Endothelial cell (in vitro differentiated cells): ENCODE measurements around the gene CPXM1. TPM values are rescaled to one million over a fixed set of nuclear protein-coding genes. Genes with fewer than 3 reads are reported as not detected.

Experiments used
- DNase-seq: peaks from one replicate; pipeline ENCODE4 v3.0.0; 2021; ENCODE audit warnings: low spot score
- H3K27ac Mint-ChIP-seq: one replicate; pipeline ENCODE4 v1.8.0; 2021; ENCODE audit warnings: mixed read lengths, inconsistent platforms; ENCODE audit not compliant: unreplicated experiment
- H3K27me3 Mint-ChIP-seq: one replicate; pipeline ENCODE4 v1.8.0; 2021; ENCODE audit warnings: mild to moderate bottlenecking, moderate library complexity, mixed read lengths, inconsistent platforms; ENCODE audit not compliant: unreplicated experiment
- H3K36me3 Mint-ChIP-seq: one replicate; pipeline ENCODE4 v1.8.0; 2021; ENCODE audit warnings: mild to moderate bottlenecking, low read depth, mixed read lengths, inconsistent platforms; ENCODE audit not compliant: unreplicated experiment
- H3K4me1 Mint-ChIP-seq: one replicate; pipeline ENCODE4 v1.8.0; 2021; ENCODE audit warnings: mild to moderate bottlenecking, mixed read lengths, inconsistent platforms; ENCODE audit not compliant: unreplicated experiment
- H3K4me3 Mint-ChIP-seq: one replicate; pipeline ENCODE4 v1.8.0; 2021; ENCODE audit warnings: mild to moderate bottlenecking, mixed read lengths, inconsistent platforms; ENCODE audit not compliant: unreplicated experiment
- H3K9me3 Mint-ChIP-seq: one replicate; pipeline ENCODE4 v1.8.0; 2021; ENCODE audit warnings: mixed read lengths, inconsistent platforms; ENCODE audit not compliant: unreplicated experiment
- total RNA-seq: library from RNA; stranded (reverse); fragmentation: NEBNext Ultra II Directional; extraction: Animal tissue kit (Norgen Biotek cat#: 25700); gene quantifications from one replicate; pipeline ENCODE4 v1.2.1, GENCODE V29; 2021; ENCODE audit not compliant: unreplicated experiment
- TF ChIP-seq, protein P1 (sequence below): fragments of 200-600 bp; sonication (generic); IDR thresholded peaks from one replicate; pipeline ENCODE4 v1.5.0; 2021; ENCODE audit warnings: antibody characterized with exemption; ENCODE audit not compliant: unreplicated experiment

CPXM1 gene
- total RNA-seq, 1 donor from 2014 or later = 139 TPM

DNA sequence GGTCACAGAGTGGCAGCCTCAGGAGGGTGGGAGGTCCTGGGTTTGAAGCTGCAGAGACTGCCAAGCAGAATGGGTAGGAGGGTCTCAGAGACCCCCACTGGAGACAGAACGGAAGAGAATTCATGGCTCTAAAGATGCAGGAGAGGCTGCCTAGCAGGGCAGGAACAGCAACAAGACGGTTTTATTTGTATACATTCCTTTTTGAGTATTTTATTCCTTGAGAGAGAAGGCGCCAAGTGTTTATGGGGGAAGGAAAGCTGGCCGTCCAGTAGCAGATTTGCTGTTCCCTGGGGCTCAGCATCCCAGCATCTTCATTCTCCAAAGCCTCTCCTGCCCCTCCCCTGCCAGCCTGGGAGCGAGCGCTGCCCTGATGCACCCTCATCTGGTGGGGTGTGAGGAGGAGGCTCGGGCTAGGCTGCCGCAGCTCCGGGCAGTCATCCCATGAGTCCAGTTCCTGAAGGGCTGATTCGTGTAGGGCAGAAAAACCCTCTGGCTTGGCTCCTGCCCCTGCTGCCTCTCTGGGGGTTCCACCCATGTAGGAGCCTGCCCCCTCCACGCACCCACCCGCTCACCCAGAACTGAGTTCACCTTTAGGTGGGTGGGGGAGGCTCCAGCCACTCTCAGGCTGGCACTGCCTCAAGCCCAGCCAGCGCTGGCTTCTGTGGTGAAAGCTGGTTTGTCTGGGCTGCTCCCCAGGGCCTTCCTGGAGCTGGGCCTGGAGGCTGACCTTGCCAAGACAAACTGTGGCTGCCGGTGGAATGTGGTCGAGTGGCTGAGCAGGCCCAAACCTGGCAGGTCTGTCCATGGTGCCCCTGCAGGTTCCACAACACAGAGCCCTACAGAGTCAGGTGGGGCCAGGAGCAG, 32.4 kb downstream of the CPXM1 start:
- TF ChIP-seq, protein P1, sequence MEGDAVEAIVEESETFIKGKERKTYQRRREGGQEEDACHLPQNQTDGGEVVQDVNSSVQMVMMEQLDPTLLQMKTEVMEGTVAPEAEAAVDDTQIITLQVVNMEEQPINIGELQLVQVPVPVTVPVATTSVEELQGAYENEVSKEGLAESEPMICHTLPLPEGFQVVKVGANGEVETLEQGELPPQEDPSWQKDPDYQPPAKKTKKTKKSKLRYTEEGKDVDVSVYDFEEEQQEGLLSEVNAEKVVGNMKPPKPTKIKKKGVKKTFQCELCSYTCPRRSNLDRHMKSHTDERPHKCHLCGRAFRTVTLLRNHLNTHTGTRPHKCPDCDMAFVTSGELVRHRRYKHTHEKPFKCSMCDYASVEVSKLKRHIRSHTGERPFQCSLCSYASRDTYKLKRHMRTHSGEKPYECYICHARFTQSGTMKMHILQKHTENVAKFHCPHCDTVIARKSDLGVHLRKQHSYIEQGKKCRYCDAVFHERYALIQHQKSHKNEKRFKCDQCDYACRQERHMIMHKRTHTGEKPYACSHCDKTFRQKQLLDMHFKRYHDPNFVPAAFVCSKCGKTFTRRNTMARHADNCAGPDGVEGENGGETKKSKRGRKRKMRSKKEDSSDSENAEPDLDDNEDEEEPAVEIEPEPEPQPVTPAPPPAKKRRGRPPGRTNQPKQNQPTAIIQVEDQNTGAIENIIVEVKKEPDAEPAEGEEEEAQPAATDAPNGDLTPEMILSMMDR = no peak
- no peak overlapping the region for H3K4me3 Mint-ChIP-seq
- no peak for DNase-seq
- peaks cover 5% of the 10 kb centered on the region for H3K27me3 Mint-ChIP-seq
- no peaks in the 10 kb centered on the region for H3K9me3 Mint-ChIP-seq
- no peaks in the 10 kb centered on the region for H3K4me1 Mint-ChIP-seq
- no peaks in the 10 kb centered on the region for H3K36me3 Mint-ChIP-seq
- no peak overlapping the region for H3K27ac Mint-ChIP-seq

DNA sequence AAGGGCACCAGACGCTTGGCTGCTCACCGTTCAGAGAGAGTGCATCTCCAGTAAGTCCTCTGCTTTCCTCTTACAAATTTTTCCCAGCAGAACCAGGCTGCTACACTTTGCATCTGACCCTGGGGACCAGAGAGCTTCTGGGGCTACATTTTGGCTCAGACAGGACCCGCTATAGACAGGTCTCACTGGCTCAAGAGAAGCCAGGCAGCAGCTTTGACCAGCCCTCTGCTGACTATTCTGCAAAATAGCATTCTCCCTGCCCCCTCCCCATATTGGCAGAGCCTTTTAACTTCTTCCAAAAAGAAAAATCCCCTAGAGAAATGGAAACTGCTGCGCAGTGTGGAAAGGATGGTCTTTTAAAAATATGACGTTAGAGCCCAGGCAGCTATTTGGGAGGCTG, 37.2 kb downstream of the CPXM1 start:
- TF ChIP-seq, protein P1 = no peak
- H3K9me3 Mint-ChIP-seq = no peaks in the 10 kb centered on the region

DNA sequence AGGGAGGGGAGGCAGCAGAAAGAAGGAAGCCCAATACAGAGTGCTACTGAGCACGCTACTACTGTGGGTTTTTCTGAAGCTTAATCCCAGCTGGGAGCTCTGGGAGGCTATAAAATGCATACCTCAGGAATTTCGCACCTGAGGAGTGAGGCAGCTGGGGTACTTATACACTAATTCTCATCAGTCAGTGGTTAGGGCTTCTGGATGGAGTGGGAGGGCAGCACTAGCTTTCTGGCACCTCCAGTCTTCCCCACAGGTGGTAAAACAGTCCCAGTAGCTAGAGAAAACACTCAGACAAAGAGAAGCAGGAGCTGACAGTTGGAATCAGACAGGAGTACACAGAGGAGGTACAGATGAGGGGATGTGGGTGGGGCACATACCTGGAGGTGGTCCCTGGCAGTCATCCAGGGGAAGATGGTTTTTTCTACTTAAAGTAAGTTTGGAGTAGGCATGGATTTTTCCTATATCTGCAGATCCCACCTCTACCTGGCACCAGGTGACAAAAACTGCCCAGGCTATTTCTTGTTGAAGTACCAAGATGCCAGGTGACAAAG, 37.8 kb downstream of the CPXM1 start:
- DNase-seq = no peak
- no peaks in the 10 kb centered on the region for H3K4me1 Mint-ChIP-seq
- H3K27ac Mint-ChIP-seq = no peak overlapping the region
- H3K4me3 Mint-ChIP-seq = no peak overlapping the region
- no peaks in the 10 kb centered on the region for H3K9me3 Mint-ChIP-seq
- no peaks in the 10 kb centered on the region for H3K36me3 Mint-ChIP-seq
- TF ChIP-seq, protein P1 = no peak
- H3K27me3 Mint-ChIP-seq = peaks cover 9% of the 10 kb centered on the region

More for the DNA sequence above, 37.2 kb downstream of the CPXM1 start:
- H3K4me3 Mint-ChIP-seq = no peak overlapping the region
- peaks cover 9% of the 10 kb centered on the region for H3K27me3 Mint-ChIP-seq
- H3K27ac Mint-ChIP-seq = no peak overlapping the region
- no peaks in the 10 kb centered on the region for H3K36me3 Mint-ChIP-seq
- DNase-seq = no peak
- no peaks in the 10 kb centered on the region for H3K4me1 Mint-ChIP-seq

DNA sequence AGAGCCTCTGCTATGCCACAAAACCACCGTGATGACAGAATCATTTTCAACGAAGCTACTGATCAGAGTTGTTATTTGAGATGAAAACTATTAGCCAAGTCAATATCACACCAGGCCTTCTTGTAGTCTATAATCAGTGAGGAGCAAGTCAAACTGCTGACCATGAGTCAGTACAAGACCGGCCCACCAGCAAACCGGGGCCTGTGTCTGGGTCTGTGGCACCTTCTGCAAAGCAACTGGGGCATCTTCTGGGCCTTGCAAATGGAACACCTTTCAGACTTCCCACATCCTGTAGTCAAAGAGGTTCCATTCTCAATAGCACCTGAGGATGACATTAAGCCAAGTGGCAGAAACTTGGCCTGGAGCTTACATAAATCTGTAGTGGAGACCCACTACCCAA, 38.5 kb downstream of the CPXM1 start:
- DNase-seq = no peak
- H3K4me3 Mint-ChIP-seq = no peak overlapping the region
- no peak overlapping the region for H3K27ac Mint-ChIP-seq
- peaks cover 9% of the 10 kb centered on the region for H3K27me3 Mint-ChIP-seq
- H3K36me3 Mint-ChIP-seq = no peaks in the 10 kb centered on the region
- TF ChIP-seq, protein P1 = no peak
- no peaks in the 10 kb centered on the region for H3K4me1 Mint-ChIP-seq
- H3K9me3 Mint-ChIP-seq = no peaks in the 10 kb centered on the region

DNA sequence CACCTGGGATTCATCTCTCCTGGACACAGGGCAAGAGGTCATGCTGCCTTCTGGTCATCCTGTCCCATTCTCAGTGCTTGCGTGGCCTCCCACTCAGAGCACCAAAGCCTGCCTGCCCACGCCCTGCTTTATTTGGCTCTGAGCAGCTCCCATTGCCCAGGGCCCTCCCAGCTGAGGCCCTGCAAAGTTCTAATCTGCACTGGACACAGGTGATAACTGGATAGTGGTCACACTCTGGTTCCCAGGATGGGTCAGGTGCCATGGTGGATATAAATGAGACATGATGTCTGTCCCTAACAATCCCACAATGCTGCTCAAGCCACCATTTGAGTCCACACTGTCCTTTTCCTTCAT, 39.5 kb downstream of the CPXM1 start:
- no peak for DNase-seq
- Mint-ChIP-seq H3K27me3 (peaks cover 9% of the 10 kb centered on the region), H3K4me1 (peaks cover 6% of the 10 kb centered on the region), H3K36me3 (no peaks in the 10 kb centered on the region), H3K4me3 (no peak overlapping the region), H3K9me3 (no peaks in the 10 kb centered on the region), H3K27ac (no peak overlapping the region)
- TF ChIP-seq, protein P1 = no peak
